GM18520 (cell line): ENCODE data around the gene HDGF.

ENCODE experiments used
- ATAC-seq: cut with Tn5 transposase; IDR thresholded peaks from one replicate; pipeline ENCODE4 v1.9.1; 2021; ENCODE audit not compliant: unreplicated experiment

The HDGF gene

DNA sequence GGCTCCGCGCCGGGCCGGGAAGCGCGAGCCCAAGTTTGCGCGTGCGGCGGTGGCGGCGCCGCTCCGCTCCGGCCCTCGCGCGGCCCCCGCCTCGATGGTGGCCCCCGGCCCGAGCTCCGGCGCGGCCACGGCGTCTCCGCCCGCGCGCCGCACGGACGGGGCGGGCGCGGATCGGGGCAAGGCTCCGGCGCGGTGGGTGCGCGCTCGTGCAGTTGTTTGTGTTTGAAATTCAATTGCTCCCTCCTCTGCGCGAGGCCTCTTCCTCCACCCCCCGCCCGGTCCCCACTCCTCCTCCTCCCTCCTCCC lies at the start of gene HDGF:
HDGF (minus strand) TSS at position 225 of the 306 bp plus-strand sequence. CDS start 246 bp downstream, outside the sequence.
- peak; percentile 5 for ATAC-seq

DNA sequence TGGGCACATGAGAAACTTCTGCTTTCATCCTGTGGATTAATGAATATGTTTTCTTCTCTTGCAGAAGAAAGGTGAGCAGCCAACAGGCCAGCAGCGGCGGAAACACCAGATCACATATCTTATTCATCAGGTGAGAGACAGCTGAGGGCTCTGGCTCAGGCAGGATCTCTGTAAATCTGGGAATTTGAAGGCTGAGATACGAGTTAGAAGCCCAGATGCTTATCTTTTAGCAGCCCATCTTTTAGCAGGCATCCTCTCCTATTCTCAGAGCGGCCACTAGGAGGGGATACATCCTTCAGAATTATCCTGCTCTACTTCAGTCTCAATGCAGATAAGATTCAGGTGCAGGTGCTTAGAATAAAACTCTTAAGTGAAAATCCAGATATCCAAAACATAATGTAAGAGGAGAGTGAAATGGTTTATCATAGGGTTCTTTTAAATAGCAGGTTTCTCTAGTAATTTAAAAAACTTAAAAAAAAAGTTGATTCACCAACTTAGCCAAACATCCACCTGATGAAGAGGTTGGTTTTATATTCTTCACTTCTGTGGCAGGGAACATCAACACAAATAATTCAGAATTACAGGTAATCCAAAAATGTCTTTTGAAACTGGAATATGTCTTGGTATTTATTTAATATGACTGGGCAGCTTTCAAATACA lies 45.9 kb upstream of the HDGF start:
- no peak for ATAC-seq

DNA sequence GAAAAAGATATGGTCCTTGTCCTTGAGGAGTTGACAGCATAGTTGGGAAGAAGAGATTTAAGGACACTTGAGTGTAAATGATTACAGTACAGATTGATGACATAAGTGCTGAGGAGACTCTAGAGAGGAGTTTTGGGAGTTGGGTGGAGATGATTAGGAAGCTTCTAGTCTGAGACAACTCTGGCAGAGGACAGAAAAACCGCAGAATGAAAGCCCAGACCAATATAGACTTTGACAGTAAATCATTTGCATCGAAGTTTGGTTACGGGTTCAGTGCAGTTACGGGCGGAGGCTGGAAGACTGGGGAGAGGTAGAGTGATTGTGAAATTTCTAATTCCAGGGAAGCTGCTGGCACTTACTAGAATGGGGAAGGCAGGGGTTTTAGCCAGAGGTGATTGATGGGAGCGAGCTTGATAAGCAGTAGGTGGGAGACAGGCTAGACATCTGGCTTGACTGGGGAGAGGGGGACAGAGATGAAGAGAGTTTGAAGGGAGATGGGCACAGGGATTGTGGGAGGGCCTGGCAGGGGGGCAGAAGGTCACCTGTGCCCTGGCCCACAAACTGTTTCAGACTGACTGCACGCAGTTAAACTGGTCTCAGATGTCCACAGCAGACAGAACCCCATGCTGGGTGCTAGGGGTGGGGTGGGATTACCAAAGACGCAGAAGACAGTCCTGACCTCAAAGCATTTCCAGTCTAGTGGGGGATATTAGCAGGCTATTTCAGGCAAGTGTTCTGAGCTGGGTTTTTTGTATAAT lies 45.0 kb upstream of the HDGF start:
- ATAC-seq = no peak

DNA sequence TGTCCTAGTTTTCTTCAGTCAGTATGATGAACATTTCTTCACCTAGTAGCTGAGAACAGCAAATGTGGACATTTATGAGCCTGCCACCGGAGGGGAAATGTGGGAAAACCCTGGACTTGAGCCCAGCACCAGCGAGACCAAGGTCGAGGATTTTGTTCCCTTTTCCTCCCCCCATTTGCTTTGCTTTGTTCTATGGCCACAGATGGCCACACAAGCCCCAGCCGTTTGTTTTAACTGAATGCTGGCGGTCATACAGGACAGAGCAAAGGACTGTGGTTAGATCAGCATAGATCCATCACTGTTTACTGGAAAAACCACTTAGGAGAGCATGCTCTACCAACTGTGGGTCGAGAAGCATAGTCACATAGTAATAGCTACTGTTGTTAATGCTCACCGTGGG lies 44.3 kb upstream of the HDGF start:
- no peak for ATAC-seq

DNA sequence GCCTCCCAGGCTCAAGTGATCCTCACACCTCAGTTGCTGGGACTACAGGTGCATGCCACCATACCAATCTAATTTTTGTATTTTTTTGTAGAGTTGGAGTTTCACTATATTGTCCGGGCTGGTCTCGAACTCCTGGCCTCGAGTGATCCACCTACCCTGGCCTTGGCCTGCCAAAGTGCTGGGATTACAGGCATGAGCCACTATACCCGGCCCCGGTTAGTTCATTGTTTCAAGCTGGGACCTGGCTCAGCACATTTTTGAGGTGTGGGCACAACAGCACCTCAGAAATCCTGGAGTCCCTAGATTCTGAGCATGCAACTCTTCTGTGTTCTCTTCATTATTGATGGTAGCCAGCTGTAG lies 43.9 kb upstream of the HDGF start:
- no peak for ATAC-seq

DNA sequence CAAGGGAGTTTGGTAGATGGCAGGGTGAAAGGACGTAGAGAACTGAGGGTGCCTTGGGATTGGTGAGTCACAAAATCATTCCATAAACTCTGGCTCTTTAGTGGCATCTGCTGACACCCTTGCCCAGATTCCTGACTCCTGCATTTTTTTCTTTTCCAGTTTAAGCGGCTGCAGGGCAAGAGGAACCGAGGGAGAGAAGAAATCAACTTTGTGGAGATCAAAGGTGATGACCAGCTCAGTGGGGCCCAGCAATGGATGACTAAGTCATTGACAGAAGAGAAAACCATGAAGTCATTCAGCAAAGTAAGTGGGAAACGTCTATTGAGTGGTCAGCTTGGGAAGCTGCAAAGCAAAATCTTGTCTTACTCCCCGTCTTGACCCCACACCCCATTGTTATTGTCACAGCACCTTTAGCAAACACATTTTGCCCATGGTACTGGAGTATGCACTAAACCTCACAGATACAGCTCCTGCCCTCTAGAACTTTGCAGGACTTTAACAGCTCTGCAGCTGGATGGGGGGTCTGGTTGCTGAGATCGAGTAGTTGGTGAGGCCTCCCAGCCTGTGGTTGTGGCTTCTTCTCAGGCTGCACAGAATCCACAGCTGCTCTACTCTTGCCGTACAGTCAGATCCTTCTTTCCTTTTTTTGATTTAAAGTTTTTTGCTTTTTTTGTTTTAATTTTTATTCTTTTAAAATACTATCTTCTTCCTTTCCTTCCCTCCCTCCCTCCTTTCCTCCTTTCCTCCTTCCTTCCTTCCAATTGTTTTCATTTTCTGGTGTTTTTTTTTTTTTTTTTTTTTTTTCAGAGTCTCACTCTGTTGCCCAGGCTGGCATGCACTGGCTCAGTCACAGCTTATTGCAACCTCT lies 43.3 kb upstream of the HDGF start:
- no peak for ATAC-seq

DNA sequence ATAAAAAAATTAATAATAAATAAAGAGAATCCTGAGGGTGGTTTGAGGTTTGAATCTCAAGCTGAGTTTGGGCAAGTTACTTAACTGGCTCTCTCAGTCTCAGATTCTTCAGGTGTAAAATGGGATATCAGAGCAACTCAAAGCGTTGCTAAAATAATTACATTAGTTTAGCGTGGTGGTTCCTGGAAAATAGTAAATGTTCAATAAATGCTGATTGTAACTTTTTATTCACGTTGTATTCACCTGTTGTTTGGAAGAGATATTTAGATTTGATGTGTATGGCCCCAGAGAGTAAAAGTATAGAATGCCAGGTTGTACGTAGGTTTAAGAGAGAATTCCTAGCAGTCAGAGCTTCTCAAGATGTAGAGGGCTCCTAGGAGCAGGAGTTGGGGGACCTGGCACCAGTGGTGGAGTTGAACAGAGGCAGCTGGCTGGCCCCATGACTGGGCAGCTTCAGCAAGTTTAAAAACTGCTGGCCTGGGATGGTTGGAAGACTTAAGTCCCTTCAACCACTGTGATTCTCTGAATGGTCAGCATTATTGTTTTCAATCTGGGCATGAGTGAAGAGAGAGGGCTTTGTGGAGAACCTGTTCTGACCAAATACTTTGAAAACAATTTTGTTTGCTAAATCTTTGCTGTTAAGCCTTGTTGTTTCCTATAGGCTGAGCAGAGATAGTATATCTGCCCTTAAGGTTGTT lies 38.3 kb upstream of the HDGF start:
- no peak for ATAC-seq

DNA sequence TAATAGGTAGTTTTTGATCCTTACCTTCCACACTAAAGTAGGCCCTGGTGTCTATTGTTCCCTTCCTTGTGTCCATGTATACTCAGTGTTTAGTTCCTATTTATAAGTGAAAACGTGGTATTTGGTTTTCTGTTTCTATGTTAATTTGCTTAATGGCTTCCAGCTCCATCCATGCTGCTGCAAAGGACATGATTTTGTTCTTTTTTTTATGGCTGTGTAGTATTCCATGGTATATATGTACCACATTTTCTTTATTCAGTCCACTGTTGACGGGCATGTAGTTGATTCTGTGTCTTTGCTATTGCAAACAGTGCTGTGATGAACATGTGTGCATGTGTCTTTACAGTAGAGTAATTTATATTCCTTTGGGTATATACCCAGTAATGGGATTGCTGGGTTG lies 36.7 kb upstream of the HDGF start:
- ATAC-seq = no peak

DNA sequence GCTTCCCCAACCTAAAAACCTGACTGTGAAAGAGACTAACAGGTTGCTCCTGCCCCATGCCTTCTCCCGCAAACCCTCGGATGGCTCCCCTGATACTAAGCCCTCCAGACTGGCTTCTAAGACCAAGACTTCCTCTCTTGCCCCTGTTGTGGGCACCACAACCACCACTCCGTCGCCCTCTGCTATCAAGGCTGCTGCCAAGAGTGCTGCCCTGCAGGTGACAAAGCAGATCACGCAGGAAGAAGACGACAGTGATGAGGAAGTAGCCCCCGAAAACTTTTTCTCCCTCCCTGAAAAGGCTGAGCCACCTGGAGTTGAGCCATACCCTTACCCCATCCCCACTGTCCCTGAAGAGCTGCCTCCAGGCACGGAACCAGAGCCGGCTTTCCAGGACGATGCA lies 35.2 kb upstream of the HDGF start:
- ATAC-seq = no peak

DNA sequence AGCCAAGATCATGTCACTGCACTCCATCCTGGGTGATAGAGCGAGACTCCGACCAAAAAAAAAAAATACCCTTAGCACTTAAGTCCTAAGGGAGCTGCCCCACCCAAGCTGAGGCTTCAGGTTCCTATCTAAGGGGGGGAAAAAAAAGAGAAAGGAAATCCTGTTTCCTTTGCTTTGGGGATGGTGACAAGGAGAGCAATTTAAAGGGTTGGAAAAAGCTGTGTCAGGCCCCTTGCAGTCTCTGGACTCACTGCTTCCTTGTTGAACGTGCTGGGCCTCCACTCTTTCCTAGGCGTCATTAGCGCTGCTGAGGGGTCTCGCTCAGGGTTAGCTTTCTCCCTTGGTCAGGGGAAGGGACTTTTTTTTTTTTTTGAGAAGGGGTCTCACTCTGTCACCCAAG lies 34.0 kb upstream of the HDGF start:
- ATAC-seq = no peak

DNA sequence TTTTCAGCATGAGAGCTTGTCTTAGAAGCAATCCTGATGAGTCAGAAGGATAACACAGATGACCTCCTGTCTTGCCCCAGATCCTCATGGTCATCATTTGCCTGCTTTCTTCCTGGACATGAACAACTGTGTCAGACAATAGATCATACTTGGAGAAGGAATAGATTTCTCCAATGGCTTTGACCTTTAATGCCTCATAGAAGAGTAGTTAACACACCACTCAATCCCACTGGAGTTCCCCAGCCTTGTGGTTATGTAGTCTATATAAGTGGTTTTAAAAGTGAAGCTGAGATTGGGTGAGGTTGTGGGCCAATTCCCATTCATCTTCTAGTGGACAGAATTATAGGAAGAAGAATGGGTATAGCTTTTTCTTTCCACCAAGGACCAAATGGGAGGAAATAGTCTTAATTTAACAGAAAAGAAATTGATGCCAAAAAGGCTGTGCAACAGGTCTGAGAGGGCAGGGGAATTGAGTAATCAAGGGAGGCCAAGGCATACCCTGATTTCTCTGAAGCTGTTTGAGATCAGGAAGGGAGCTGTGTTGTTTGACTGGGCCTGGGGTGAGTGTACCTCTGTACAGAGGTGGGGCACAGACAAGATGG lies 30.2 kb upstream of the HDGF start:
- no peak for ATAC-seq

DNA sequence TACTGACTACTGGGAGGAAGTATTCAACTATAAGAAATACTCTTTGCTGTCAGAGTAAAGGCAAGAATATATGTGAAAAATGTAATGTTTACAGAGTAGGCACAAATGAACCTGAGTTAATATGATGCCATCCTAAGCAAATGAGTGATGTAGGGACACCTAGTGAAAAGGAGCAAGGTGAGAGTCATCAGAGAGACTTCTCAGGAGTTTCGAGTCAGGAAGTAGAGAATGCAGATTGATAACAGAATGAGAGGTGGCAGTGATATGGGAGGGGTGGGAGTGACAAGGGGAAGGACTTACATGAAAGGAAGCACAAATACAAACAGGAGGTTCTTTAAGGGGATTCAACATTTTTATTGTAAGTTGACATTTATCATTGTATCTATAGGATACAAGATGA lies 26.1 kb upstream of the HDGF start:
- ATAC-seq = no peak

DNA sequence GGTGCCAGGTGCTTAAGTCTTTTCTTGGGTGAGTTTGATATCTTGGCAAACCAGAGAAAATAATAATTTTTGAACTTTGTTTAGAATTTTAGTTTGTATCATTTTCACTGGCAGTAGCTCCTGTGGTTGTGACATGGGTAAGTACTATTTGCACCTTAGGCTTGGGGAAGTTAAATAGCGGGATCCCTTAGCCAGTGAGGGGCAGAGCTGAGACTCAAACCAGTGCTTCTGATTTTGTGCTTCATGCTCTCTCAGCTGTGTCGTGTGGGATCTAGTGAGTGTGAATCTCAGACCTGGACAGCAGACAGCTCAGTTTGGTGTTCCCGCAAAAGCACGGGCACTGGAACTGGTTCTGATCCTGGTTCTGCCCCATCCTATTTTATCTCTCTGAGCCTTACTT lies 25.5 kb upstream of the HDGF start:
- ATAC-seq = no peak

DNA sequence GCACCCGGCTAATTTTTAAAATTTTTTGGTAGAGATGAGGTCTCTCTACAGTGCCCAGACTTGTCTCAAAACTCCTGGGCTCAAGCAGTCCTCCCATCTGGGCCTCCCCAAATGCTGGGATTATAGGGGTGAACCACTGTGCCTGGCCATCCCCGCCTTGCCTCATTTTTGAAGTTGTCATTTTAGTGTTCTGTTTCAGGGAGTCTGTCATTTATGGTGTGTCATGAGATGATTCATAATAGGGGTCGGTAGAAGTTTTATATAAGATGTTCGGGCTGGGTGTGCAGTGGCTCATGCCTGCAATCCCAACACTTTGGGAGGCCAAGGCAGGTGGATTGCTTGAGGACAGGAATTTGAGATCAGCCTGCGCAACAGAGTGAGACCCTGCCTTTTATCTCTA lies 24.3 kb upstream of the HDGF start:
- no peak for ATAC-seq

DNA sequence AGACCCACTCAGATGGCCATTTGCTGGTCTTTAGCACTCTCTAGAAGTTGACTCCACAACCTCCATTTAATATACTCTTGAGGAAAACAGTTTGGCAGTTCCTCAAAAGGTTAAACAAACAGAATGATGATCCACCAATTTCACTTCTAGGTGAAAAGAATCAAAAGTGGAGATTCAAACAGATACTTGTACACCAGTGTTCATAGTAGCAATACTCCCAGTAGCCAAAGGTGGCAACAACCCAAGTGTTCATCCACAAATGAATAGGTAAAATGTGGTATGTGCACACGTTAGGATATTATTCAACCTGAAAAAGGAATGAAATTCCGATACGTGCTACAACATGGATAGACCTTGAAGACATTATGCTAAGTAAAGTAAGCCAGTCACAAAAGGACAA lies 22.1 kb upstream of the HDGF start:
- ATAC-seq = no peak

DNA sequence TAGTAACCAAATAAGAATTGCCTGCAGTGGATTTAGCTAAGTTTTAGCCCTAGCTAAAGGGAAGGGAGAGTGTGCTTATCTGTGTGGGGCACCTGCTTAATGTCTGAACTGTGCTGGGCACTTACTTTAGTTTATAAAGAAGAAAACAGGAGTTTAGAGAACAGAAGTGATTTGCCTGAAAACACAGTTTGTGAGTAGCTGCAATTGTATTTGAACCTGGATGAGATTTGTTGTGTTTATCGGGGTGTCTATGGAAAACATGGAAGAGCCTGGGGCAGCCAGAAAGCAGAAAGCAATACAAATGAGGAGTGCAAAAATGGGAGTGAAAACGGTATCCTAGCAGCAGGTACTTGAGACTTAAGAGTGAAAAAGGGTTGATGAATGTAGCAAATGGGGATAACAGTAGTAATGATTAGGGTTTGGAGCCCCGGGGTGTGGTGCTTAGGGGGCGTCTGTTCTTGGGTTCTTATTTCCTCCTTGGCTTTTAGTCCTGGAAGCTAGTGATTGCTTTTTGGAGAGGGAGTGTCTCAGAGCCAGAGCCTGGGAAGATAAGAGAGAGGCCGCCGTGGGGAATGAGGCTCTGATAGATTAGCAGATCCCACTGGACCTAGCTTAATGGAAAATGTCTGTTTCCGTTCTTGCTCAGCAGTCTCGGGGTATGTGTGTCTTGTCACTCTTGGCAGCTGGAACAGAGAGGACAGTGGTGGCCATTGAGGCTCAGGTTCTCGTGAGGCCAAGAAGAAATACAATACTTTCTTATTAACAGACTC lies 21.4 kb upstream of the HDGF start:
- no peak for ATAC-seq

DNA sequence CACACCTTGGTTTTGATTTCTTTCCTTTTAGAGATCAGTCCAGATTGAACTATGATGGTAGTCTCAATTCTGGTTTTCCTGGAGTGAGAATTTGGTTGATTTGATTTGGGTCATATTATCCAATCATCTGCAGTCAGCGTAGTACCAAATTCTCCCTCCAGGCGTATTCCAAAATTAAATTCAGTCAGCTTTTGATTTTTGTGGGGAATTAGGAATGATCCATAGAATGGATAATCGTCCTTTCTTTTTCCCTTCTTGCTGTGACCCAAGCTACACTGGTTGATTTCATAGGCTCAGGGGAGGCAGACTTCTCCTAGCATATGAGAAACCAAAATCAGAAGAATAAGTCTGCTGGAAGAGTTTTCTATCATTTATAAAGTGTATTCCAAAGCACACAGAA lies 20.7 kb upstream of the HDGF start:
- ATAC-seq = no peak

DNA sequence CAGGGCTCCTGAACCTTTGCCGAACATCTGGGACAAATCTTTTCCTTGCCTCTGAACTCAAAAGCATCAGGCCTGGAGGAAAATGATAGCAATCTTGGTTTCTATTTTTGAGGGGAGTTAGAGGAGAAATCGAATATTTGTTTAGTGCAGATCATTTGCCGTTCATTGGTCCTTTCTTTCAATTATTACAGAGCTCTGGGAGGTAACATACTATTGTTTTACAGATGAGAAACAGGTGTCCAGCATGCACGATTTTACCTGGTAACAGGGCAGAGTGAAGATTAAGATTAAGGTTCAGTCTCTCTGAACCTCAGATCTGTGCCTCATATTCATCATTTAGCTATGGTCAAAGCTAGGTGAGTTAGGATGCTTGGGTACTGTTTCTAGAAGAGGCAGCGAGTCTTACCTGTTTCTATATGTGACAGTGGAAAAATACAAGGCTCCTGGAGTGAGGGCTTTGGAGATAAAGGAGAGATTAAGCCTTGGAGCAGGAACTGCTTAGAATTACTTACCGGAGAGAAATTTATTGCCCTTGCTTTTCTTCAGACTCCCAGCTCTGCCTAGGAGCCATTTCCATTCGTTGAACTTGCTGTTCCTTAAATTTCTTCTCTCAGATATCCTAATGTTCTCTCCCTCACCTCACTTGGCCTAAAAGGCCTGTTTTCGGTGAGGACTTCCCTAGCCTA lies 17.3 kb upstream of the HDGF start:
- ATAC-seq = no peak

DNA sequence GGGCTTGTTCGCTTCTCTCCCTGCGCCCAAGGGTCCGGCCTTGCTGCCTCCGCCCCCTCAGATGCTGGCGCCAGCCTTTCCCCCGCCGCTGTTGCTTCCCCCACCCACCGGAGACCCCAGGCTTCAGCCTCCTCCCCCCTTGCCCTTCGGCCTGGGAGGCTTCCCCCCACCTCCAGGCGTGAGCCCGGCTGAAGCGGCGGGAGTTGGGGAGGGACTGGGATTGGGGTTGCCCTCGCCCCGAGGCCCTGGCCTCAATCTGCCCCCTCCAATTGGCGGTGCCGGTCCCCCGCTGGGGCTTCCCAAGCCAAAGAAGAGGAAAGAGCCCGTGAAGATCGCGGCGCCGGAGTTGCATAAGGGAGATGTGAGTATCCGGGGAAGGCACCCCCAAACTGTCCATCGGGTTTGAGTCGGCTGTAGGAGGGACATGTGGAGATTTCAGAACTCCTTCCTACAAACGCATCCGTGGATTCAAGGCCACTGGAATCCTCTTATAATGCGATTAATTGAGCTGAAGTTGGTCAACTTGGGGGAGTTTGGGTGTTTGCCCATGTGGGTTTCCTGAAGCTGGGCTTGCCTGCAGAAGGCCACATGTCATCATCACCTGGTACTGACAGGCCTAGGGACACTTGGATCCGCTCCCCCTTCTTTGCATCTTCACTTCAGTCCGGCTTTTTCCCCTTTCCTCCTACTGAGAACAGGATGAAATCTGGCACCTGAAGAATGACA lies 16.6 kb upstream of the HDGF start:
- no peak for ATAC-seq
